WTC11 (cell line): ENCODE results near the gene TMEM88.

ENCODE experiments used
- ATF6 ChIP-seq: sonication (generic); formaldehyde crosslinking; IDR thresholded peaks from 2 replicates; pipeline ENCODE4 v1.8.1; 2023; ENCODE audit warnings: mild to moderate bottlenecking, missing genetic modification reagents
- FOXK1 ChIP-seq: sonication (generic); formaldehyde crosslinking; IDR thresholded peaks from 2 replicates; pipeline ENCODE4 v1.8.0; 2022; ENCODE audit warnings: mild to moderate bottlenecking, moderate library complexity, missing genetic modification reagents
- NR1H2 ChIP-seq: sonication (generic); formaldehyde crosslinking; IDR thresholded peaks from 2 replicates; pipeline ENCODE4 v1.9.0; 2021; ENCODE audit warnings: mild to moderate bottlenecking, moderate library complexity, missing genetic modification reagents
- USF1 ChIP-seq: sonication (generic); formaldehyde crosslinking; IDR thresholded peaks from 2 replicates; pipeline ENCODE4 v1.8.0; 2022; ENCODE audit warnings: mild to moderate bottlenecking, missing genetic modification reagents
- ZNF121 ChIP-seq: sonication (generic); formaldehyde crosslinking; IDR thresholded peaks from 2 replicates; pipeline ENCODE4 v1.8.0; 2023; ENCODE audit warnings: missing genetic modification reagents
- ZNF396 ChIP-seq: fragments of 250-450 bp; sonication (Bioruptor Pico); IDR thresholded peaks from 2 replicates; pipeline ENCODE4 v1.8.0; 2021; ENCODE audit warnings: mild to moderate bottlenecking, moderate library complexity, borderline replicate concordance
- TF ChIP-seq, protein P1 (sequence below): fragments of 200-600 bp; IDR thresholded peaks from 2 replicates; pipeline ENCODE4 v1.8.0; 2022; ENCODE audit warnings: antibody characterized with exemption
- TF ChIP-seq, protein P2 (sequence below): sonication (generic); formaldehyde crosslinking; IDR thresholded peaks from 2 replicates; pipeline ENCODE4 v1.8.1; 2023; ENCODE audit warnings: mild to moderate bottlenecking, missing genetic modification reagents, moderate library complexity
- TF ChIP-seq, protein P3 (sequence below): sonication (generic); formaldehyde crosslinking; IDR thresholded peaks from 2 replicates; pipeline ENCODE4 v1.8.1; 2022; ENCODE audit warnings: low read depth, mild to moderate bottlenecking, moderate library complexity, missing genetic modification reagents, borderline replicate concordance

DNA sequence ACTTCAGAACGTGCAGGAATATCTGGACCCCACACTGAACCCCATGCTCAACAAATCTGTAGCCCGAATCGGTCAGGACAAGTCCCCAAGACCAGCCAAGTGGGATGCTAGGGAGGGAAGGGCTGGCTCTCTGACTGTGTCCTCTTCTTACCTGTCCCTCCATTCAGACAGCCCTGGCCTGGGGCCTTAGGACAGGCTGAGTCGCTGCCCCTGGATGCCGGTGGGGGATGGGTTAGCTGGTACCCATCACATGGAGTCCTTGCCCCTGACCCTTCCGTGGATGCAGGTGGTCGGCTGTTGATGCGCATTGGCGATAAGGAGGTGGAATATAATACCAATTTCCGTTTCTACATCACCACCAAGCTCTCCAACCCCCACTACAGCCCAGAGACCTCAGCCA, 36.8 kb upstream of the TMEM88 start:
- TF ChIP-seq, protein P1, sequence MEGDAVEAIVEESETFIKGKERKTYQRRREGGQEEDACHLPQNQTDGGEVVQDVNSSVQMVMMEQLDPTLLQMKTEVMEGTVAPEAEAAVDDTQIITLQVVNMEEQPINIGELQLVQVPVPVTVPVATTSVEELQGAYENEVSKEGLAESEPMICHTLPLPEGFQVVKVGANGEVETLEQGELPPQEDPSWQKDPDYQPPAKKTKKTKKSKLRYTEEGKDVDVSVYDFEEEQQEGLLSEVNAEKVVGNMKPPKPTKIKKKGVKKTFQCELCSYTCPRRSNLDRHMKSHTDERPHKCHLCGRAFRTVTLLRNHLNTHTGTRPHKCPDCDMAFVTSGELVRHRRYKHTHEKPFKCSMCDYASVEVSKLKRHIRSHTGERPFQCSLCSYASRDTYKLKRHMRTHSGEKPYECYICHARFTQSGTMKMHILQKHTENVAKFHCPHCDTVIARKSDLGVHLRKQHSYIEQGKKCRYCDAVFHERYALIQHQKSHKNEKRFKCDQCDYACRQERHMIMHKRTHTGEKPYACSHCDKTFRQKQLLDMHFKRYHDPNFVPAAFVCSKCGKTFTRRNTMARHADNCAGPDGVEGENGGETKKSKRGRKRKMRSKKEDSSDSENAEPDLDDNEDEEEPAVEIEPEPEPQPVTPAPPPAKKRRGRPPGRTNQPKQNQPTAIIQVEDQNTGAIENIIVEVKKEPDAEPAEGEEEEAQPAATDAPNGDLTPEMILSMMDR = no peak
- TF ChIP-seq ATF6 (CRISPR knock-in tag) (no peak), ZNF121 (CRISPR knock-in tag) (no peak), USF1 (no peak), NR1H2 (CRISPR knock-in tag) (no peak), FOXK1 (no peak), ZNF396 (CRISPR knock-in tag) (no peak)
- TF ChIP-seq, protein P2, sequence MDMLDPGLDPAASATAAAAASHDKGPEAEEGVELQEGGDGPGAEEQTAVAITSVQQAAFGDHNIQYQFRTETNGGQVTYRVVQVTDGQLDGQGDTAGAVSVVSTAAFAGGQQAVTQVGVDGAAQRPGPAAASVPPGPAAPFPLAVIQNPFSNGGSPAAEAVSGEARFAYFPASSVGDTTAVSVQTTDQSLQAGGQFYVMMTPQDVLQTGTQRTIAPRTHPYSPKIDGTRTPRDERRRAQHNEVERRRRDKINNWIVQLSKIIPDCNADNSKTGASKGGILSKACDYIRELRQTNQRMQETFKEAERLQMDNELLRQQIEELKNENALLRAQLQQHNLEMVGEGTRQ (CRISPR knock-in tag) = no peak
- TF ChIP-seq, protein P3, sequence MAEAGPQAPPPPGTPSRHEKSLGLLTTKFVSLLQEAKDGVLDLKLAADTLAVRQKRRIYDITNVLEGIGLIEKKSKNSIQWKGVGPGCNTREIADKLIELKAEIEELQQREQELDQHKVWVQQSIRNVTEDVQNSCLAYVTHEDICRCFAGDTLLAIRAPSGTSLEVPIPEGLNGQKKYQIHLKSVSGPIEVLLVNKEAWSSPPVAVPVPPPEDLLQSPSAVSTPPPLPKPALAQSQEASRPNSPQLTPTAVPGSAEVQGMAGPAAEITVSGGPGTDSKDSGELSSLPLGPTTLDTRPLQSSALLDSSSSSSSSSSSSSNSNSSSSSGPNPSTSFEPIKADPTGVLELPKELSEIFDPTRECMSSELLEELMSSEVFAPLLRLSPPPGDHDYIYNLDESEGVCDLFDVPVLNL = no peak
